H1 (cell line): ENCODE results near the gene KLF8. TPM values are rescaled to one million over a fixed set of nuclear protein-coding genes. Genes with fewer than 3 reads are reported as not detected.

Experiments used
- ATF2 ChIP-seq: IDR thresholded peaks from 2 replicates; pipeline ENCODE4 v1.6.1; 2012; ENCODE audit warnings: low read length, inconsistent platforms
- RNF2 ChIP-seq: fragments of 200-900, 300-1000 bp; sonication (generic); IDR thresholded peaks from 2 replicates; pipeline ENCODE4 v1.7.1; 2016; ENCODE audit warnings: borderline replicate concordance, low read depth, mild to moderate bottlenecking, antibody characterized with exemption, low read length; ENCODE audit not compliant: poor library complexity, severe bottlenecking; ENCODE audit errors: missing control alignments
- polyA plus RNA-seq, 7 experiments: library from polyadenylated mRNA; depleted of rRNA in 3 of 7; stranded (reverse) in 5 of 7; unstranded in 2 of 7; fragments of >200 nt in 5 of 7; fragments of 200-250 nt in 2 of 7; gene quantifications; 1 replicate in 5 of 7; 2 replicates in 1 of 7; 4 replicates in 1 of 7; pipeline versions ENCODE4 v1.2.1 to v1.2.3, GENCODE V29; 2011 to 2013; ENCODE audit warnings: missing spikeins in 2 of 7, mixed read lengths in 2 of 7
- total RNA-seq: library from RNA; stranded (reverse); fragmentation: NEBNext Ultra II Directional; extraction: Animal tissue kit (Norgen Biotek cat#: 25700); gene quantifications from 2 replicates; pipeline ENCODE4 v1.2.1, GENCODE V29; 2021

The KLF8 gene
- total and polyA plus RNA-seq, 2 of the 8 experiments (the other 6 are each of a cell fraction or from before 2014, with no cell fraction given) = 11.5 to 15.3 TPM

GRCh38 chrX:56253832-56254703, 21.9 kb downstream of the KLF8 start (continued):
- no peak for TF ChIP-seq RNF2
- TF ChIP-seq ATF2 = no peak
- TF ChIP-seq, all 59 proteins: peak for 0
